HFFc6 (cell line): ENCODE data around the gene TPH1. TPM values are rescaled to one million over a fixed set of nuclear protein-coding genes. Genes with fewer than 3 reads are reported as not detected.

Experiments used
- DNase-seq: peaks from one replicate; pipeline ENCODE4 v3.0.0-alpha.2; 2018
- H3K27ac Mint-ChIP-seq: 2 replicates; pipeline ENCODE4 v1.8.0; 2020; ENCODE audit warnings: mild to moderate bottlenecking, mixed read lengths
- H3K27me3 Mint-ChIP-seq: 2 replicates; pipeline ENCODE4 v1.8.0; 2021; ENCODE audit warnings: mild to moderate bottlenecking, moderate library complexity, mixed read lengths; ENCODE audit not compliant: insufficient read depth
- H3K36me3 Mint-ChIP-seq: 2 replicates; pipeline ENCODE4 v1.8.0; 2021; ENCODE audit warnings: low read depth, mixed read lengths
- H3K4me1 Mint-ChIP-seq: 2 replicates; pipeline ENCODE4 v1.8.0; 2020; ENCODE audit warnings: low read depth, mixed read lengths
- H3K4me3 Mint-ChIP-seq: 2 replicates; pipeline ENCODE4 v1.8.0; 2020; ENCODE audit warnings: mild to moderate bottlenecking, moderate library complexity, mixed read lengths
- H3K9me3 Mint-ChIP-seq: 2 replicates; pipeline ENCODE4 v1.8.0; 2020; ENCODE audit warnings: mild to moderate bottlenecking, mixed read lengths
- total RNA-seq, 6 experiments: library from RNA; stranded (reverse); fragmentation: NEBNext Ultra II Directional; extraction: Animal tissue kit (Norgen Biotek cat#: 25700); gene quantifications; 2 replicates in 1 of 6; 3 replicates in 5 of 6; pipeline ENCODE4 v1.2.3, GENCODE V29; 2021
- TF ChIP-seq, protein P1 (sequence below): fragments of 200-600 bp; sonication (generic); IDR thresholded peaks from 2 replicates; pipeline ENCODE4 v1.5.0; 2021; ENCODE audit warnings: antibody characterized with exemption, mild to moderate bottlenecking

Gene TPH1
- total RNA-seq, 6 experiments from 2014 or later: 0.03 TPM; not detected in 5

DNA sequence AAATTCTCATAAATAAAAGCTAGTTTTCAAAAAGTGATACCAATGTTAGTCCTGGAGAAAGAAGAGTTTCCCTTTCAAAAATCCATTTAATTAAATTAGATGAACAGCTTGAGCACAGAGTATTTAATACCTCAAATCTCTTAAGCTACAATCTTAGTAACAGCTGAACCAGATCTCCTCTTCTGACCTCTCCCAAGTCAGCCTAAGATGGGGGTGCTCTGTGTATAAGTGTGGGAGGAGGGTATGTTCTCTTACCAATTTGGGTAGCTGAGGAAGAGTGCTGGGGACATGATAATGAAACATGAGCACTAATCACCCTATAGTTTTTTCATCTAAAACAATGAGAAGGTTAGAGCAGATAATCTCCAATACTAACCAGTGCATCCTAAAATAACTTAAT lies 9.6 kb downstream of the TPH1 start:
- Mint-ChIP-seq H3K4me3 (no peak overlapping the region), H3K36me3 (no peaks in the 10 kb centered on the region), H3K4me1 (no peaks in the 10 kb centered on the region), H3K27ac (no peak overlapping the region), H3K9me3 (no peaks in the 10 kb centered on the region), H3K27me3 (peaks cover 17% of the 10 kb centered on the region)
- TF ChIP-seq, protein P1, sequence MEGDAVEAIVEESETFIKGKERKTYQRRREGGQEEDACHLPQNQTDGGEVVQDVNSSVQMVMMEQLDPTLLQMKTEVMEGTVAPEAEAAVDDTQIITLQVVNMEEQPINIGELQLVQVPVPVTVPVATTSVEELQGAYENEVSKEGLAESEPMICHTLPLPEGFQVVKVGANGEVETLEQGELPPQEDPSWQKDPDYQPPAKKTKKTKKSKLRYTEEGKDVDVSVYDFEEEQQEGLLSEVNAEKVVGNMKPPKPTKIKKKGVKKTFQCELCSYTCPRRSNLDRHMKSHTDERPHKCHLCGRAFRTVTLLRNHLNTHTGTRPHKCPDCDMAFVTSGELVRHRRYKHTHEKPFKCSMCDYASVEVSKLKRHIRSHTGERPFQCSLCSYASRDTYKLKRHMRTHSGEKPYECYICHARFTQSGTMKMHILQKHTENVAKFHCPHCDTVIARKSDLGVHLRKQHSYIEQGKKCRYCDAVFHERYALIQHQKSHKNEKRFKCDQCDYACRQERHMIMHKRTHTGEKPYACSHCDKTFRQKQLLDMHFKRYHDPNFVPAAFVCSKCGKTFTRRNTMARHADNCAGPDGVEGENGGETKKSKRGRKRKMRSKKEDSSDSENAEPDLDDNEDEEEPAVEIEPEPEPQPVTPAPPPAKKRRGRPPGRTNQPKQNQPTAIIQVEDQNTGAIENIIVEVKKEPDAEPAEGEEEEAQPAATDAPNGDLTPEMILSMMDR: no peak
- DNase-seq: no peak

DNA sequence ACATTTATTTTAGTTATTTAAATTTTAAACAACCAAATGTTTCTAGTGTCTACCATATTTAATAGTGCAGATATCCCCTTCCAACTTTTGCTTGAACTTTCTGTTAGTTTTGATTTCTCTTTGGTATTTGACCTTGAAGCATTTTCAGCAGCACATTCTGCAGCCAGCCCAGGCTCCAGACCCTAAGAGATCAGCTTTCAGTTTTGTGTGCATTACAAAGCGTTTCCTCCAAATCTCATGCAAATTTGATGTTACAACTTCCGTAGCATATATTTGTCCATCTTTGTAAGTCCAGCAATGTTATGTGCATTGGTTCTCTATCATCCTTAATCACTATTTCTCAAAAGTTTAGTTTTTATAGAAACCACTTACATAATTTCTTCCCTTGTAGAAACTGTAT lies 18.6 kb downstream of the TPH1 start:
- TF ChIP-seq, protein P1: no peak
- no peak for DNase-seq
- peaks cover 4% of the 10 kb centered on the region for H3K27me3 Mint-ChIP-seq
- H3K4me3 Mint-ChIP-seq: no peak overlapping the region
- no peak overlapping the region for H3K27ac Mint-ChIP-seq
- H3K9me3 Mint-ChIP-seq: no peaks in the 10 kb centered on the region
- H3K4me1 Mint-ChIP-seq: no peaks in the 10 kb centered on the region
- H3K36me3 Mint-ChIP-seq: no peaks in the 10 kb centered on the region

DNA sequence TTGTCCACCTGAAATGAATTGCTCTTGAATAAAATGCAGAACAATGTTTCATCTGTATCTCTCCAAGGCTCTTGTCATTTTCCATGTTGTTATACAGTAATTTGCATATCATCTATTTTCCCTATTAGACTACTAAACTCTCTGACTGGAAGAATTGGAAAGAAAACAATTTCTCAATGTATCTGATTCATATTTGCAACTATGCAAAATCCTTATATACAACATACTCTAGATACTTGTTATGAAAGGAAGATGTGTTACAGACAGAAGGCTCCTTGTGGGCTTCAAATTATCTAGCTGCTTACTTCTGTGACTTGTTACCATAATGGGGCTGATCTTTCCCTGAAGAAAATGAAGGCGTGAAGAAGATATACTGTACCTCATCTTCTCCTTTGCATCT lies 23.6 kb downstream of the TPH1 start:
- TF ChIP-seq, protein P1: no peak
- H3K36me3 Mint-ChIP-seq: no peaks in the 10 kb centered on the region
- H3K9me3 Mint-ChIP-seq: no peaks in the 10 kb centered on the region
- no peaks in the 10 kb centered on the region for H3K4me1 Mint-ChIP-seq
- H3K4me3 Mint-ChIP-seq: no peak overlapping the region
- peaks cover 4% of the 10 kb centered on the region for H3K27me3 Mint-ChIP-seq
- no peak for DNase-seq
- H3K27ac Mint-ChIP-seq: no peak overlapping the region

DNA sequence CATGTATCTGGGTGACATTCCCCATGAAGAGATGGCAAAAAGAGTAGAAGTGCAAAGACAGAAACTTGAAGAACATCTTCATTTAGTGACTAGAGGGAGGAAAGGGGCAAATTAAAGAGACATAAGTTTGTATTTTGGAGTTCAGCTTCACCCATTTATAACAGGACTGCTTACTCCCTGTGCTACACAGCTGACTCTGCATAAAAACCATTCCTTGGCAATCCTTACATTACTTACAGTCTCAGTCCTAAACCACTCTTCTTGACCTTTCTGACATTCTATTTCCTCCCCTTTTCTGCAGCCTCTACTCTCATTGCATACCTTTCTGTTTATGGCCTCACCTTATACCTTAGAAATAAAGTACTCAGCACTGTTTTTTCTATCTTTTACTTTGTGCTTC lies 26.4 kb downstream of the TPH1 start:
- no peak overlapping the region for H3K4me3 Mint-ChIP-seq
- H3K27ac Mint-ChIP-seq: no peak overlapping the region
- peaks cover 2% of the 10 kb centered on the region for H3K27me3 Mint-ChIP-seq
- TF ChIP-seq, protein P1: no peak
- no peaks in the 10 kb centered on the region for H3K4me1 Mint-ChIP-seq
- H3K36me3 Mint-ChIP-seq: no peaks in the 10 kb centered on the region
- no peak for DNase-seq
- no peaks in the 10 kb centered on the region for H3K9me3 Mint-ChIP-seq

DNA sequence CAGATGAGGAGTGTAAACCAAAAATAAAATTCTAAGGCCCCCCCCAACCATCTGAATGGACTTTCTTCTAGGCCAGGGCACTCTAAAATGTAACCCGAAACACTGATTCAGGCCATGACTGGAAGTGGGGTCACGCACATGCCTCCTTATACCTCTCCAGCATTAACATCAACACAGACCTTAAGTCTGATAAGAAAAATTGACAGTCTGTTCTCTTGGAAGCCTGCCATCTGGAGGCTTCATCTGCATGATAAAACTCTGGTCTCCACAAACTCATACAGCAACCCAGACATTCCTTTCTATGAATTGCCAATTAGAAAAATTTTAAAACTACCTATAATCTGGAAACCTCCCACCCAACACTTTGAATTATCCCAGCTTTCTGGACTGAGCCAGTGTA lies 29.3 kb downstream of the TPH1 start:
- Mint-ChIP-seq H3K4me1 (peaks cover 16% of the 10 kb centered on the region), H3K4me3 (no peak overlapping the region), H3K27ac (no peak overlapping the region), H3K27me3 (peaks cover 4% of the 10 kb centered on the region), H3K36me3 (no peaks in the 10 kb centered on the region), H3K9me3 (no peaks in the 10 kb centered on the region)
- TF ChIP-seq, protein P1: no peak
- DNase-seq: no peak

DNA sequence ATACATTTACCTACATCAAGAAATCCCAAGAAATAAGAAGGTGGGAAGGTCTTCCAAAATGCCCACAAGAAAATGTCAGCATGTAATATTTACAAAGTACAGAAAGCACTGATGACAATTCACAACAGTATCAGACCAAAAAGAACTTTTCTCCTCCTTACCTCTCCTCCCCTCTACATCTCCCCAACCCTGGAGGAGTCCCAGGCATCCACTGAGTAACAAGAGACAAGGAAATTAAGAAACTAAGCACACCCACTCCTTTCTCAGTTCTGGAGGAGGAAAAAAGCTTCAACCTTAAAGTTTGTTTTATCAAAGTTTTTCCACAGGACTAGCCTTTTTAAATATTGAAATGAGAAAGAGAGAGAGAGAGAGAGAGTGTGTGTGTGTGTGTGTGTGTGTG lies 31.2 kb downstream of the TPH1 start:
- no peaks in the 10 kb centered on the region for H3K36me3 Mint-ChIP-seq
- no peak for DNase-seq
- peaks cover 21% of the 10 kb centered on the region for H3K4me1 Mint-ChIP-seq
- H3K9me3 Mint-ChIP-seq: no peaks in the 10 kb centered on the region
- peaks cover 4% of the 10 kb centered on the region for H3K27me3 Mint-ChIP-seq
- TF ChIP-seq, protein P1: no peak
- H3K4me3 Mint-ChIP-seq: no peak overlapping the region
- no peak overlapping the region for H3K27ac Mint-ChIP-seq
